HFF-Myc (cell line): Measurements from ENCODE around the gene TSPYL6.
"Not testable (repeated sequence)": the region's sequence is repeated elsewhere in the genome, so short reads cannot be mapped to it uniquely, and the experiment has no call there.

Source experiments
- DNase-seq: peaks from one replicate; pipeline ENCODE4 v3.0.0-alpha.2; 2011; ENCODE audit warnings: low read depth; ENCODE audit errors: extremely low read depth
- H3K4me3 ChIP-seq: replicated peaks from 2 replicates; pipeline ENCODE4 v1.5.1; 2011; ENCODE audit warnings: low read depth, mild to moderate bottlenecking, control low read depth, low read length
- CTCF ChIP-seq: IDR thresholded peaks from 2 replicates; pipeline ENCODE4 v1.5.1; 2012; ENCODE audit warnings: mild to moderate bottlenecking, low read depth, low read length, control low read depth; ENCODE audit errors: missing control alignments

TSPYL6 gene

GRCh38 chr2:54256091-54256694 is at the start of gene TSPYL6:
TSS of gene TSPYL6 (minus strand) at chr2:54256229. CDS start at chr2:54256151, 78 bp downstream.
- TF ChIP-seq CTCF, result no peak
- no peak for DNase-seq
- H3K4me3 ChIP-seq, result no peak within 1 kb of the TSS

GRCh38 chr2:54303631-54304030 is 47.6 kb upstream of the TSPYL6 start:
- H3K4me3 ChIP-seq, result no peak overlapping the region
- no peak for TF ChIP-seq CTCF
- no peak for DNase-seq

- no peak overlapping the region for H3K4me3 ChIP-seq
- TF ChIP-seq CTCF, result no peak
- no peak for DNase-seq
Measured at GRCh38 chr2:54298514-54298913, 42.5 kb upstream of the TSPYL6 start.

DNA sequence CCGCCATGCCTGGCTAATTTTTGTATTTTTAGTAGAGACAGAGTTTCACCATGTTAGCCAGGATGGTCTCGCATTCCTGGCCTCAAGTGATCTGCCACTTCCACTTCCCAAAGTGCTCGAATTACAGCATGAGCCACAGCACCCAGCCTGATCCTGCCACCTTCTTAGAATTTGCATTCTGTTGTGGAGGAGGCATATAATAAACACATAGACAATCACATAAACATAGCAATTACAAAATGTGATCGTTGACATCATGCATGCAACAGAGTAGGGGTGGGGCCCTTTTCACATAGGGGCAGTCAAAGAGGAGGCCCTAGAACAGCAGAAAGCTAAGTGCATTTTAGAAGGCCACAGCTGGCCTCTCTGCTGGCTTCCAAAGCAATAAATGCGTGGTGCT is 39.9 kb upstream of the TSPYL6 start:
- H3K4me3 ChIP-seq, result no peak overlapping the region
- DNase-seq, result no peak
- no peak for TF ChIP-seq CTCF

- not testable (repeated sequence) for DNase-seq, H3K4me3 ChIP-seq
Measured at GRCh38 chr2:54294665-54295064, 38.6 kb upstream of the TSPYL6 start.

DNA sequence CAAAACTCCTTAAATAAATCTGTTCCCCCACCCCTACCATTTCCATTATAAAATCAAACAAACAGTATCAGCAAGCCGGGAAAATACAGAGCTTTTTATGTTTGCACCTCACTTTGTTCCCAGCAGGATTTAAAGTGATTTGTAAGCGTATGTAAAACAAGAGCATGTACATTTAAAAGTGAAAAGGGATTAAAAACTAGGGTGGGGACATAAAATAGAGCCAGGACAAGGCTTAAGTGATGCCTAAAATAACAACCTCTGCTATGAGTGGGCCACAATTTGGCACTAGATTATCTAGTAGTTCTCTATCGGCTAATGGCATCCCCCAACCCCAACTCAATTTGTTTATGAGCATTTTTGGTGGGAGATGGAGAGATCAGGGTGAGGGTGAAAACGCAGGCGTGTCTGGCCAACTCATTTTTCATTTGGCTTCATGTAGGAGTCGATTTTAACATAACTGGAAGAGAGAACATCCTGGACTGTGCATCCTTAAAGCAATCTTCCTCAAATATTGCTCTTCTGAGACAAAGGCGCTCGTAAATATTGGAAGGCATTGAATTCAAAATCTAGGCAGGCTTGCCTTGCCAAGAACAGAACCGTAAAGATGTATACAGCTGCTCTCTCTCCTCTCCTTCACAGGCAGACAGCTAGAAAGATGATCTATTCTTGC is 34.5 kb upstream of the TSPYL6 start:
- no peak for DNase-seq
- H3K4me3 ChIP-seq, result no peak overlapping the region
- no peak for TF ChIP-seq CTCF

- DNase-seq, result no peak
- TF ChIP-seq CTCF, result no peak
- H3K4me3 ChIP-seq, result no peak overlapping the region
Measured at GRCh38 chr2:54289917-54290316, 33.9 kb upstream of the TSPYL6 start.
